Measurements from ENCODE around the gene ZNRF3.

DNA sequence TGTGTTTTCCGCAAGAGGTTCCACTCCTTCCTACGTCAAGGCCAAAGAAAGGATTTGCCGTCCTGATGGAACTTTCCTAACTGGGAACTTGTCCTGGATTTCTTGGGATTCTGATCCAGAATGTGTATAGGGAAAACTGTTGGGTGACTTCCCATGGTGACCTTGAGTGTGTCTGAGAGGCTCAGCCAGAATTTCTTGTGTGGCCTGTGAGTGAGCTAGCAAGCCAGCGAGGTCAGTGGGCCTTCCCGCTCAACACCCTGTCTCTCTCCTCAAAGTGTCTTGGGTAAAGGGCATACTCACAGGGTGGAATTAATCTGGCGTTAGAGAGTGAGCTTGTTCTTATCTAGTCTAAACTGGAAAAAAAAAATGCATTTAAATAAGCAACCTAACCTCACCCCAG lies 20.4 kb downstream of the ZNRF3 start:
- TF ChIP-seq, protein P1, sequence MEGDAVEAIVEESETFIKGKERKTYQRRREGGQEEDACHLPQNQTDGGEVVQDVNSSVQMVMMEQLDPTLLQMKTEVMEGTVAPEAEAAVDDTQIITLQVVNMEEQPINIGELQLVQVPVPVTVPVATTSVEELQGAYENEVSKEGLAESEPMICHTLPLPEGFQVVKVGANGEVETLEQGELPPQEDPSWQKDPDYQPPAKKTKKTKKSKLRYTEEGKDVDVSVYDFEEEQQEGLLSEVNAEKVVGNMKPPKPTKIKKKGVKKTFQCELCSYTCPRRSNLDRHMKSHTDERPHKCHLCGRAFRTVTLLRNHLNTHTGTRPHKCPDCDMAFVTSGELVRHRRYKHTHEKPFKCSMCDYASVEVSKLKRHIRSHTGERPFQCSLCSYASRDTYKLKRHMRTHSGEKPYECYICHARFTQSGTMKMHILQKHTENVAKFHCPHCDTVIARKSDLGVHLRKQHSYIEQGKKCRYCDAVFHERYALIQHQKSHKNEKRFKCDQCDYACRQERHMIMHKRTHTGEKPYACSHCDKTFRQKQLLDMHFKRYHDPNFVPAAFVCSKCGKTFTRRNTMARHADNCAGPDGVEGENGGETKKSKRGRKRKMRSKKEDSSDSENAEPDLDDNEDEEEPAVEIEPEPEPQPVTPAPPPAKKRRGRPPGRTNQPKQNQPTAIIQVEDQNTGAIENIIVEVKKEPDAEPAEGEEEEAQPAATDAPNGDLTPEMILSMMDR (IDR thresholded peaks at IDR 0.05) = no peak
- TF ChIP-seq EP300 (IDR thresholded peaks at IDR 0.05) = no peak
